D721Med (cell line): ENCODE data around the gene LSM5.

Experiments
- DNase-seq: peaks from one replicate; pipeline ENCODE4 v3.0.0; 2011; ENCODE audit warnings: low spot score; ENCODE audit not compliant: insufficient read length
- FAIRE-seq: peaks from 2 replicates; lab custom pipeline; 2011; peaks lifted over from hg19 to GRCh38; lab: Jason Lieb, UNC
- TF ChIP-seq, protein P1 (sequence below): IDR thresholded peaks from 2 replicates; pipeline ENCODE4 v1.5.1; 2012; ENCODE audit warnings: mild to moderate bottlenecking, control low read depth; ENCODE audit not compliant: insufficient read depth; ENCODE audit errors: missing control alignments

The LSM5 gene

DNA sequence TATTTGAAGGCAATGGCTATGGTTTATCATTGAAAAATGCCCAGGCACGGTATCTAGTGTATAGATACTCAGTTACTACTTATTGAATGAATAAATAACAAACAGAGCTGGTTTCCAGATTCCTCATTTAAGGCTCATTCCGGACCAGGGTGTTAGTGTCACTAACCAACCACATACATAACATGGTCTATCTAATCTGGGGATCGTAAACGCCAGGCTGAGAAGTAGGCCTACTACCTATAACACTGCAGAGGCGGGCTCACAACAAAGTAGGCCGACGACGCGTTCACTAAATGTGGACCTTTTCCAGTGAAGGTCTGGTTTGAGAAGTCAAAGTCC lies 423 bp downstream of the LSM5 start:
- no peak for FAIRE-seq
- TF ChIP-seq, protein P1, sequence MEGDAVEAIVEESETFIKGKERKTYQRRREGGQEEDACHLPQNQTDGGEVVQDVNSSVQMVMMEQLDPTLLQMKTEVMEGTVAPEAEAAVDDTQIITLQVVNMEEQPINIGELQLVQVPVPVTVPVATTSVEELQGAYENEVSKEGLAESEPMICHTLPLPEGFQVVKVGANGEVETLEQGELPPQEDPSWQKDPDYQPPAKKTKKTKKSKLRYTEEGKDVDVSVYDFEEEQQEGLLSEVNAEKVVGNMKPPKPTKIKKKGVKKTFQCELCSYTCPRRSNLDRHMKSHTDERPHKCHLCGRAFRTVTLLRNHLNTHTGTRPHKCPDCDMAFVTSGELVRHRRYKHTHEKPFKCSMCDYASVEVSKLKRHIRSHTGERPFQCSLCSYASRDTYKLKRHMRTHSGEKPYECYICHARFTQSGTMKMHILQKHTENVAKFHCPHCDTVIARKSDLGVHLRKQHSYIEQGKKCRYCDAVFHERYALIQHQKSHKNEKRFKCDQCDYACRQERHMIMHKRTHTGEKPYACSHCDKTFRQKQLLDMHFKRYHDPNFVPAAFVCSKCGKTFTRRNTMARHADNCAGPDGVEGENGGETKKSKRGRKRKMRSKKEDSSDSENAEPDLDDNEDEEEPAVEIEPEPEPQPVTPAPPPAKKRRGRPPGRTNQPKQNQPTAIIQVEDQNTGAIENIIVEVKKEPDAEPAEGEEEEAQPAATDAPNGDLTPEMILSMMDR: no peak
- no peak for DNase-seq

DNA sequence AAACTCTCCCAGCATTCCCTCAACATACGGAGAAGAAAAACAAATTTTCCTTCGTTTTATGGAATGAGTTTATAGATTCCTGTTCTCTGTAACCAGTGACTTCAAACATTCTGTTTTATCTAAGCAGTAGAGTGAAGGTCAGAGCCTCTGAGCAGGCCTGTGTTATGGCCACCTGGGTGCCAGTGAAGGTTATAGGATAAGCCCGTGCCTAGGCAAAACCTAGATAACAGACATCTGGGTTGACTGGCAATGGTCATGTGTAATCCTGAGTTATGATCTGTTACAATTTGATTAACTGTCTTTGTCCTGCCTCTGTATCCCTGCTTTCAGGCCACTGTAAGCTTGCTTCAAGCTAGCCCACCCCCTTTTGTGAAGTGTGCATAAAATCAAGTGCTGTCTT lies 8.3 kb downstream of the LSM5 start:
- FAIRE-seq: no peak
- DNase-seq: no peak
- TF ChIP-seq, protein P1: no peak

DNA sequence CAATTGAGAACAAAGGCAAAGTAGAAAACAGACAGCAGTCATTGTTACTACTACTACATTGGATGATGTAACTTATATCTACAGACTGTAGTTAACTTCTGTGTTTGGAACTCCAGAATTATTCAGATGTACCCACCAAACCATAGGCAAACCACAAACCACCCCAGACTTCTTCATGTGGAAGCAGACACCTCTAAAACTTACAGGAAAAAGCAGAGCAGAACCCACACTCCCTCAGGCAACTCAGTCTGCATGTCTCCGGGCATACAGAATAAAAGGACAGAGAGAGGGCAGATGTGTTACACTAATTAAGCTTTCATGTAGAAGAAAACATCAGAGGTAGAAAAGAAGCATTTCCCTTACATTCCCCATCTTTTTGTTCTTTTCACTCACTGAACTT lies 9.0 kb downstream of the LSM5 start:
- TF ChIP-seq, protein P1: no peak
- DNase-seq (no peak), FAIRE-seq (no peak)

DNA sequence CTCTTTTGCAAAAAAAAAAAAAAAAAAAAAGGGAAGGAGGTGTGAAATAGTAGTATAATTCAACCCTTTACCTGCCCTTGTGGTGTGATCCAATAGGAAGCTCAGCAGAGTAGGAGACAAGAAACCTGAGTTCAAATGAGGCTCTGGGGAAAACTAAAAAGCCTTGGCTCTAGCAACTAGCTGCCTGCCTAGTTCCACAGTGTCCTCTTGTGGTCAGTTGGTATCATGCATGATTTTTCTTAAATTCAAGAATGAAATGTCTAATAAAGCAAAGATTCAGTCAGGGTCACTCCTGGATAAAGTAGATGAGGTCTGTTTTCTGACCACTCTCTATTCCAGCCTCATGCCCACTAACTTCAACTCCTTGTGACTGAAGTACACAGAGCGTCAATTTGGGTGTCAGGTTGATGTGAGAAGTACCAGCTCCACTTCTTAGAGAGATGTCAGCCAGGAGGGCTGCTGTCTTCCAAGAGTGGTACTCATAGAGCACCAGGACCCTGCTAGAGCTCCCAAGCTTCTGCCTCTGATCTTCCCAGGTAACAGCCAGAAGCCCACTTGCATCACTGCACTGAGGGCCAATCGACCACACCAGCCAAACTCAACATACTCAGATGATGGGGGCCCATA lies 10.5 kb downstream of the LSM5 start:
- TF ChIP-seq, protein P1: peak; percentile 94
- FAIRE-seq (no peak), DNase-seq (peak; percentile 43)

DNA sequence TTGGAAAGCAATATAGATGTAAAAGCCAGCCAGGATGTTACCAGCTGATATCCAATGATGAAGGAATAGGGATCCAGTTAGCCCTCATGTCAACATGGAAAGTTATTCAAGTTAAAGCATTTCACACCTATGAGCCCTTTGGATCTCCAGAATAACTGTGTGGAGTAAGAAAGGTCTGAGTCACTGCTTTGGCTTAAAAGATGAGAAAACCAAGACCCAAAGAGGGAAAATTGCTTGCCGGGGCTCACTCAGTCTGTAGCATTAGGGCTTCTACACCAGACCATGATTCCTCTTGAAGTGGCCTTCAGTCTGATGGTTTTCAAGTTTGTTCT lies 12.6 kb downstream of the LSM5 start:
- FAIRE-seq (no peak), DNase-seq (no peak)
- TF ChIP-seq, protein P1: no peak

DNA sequence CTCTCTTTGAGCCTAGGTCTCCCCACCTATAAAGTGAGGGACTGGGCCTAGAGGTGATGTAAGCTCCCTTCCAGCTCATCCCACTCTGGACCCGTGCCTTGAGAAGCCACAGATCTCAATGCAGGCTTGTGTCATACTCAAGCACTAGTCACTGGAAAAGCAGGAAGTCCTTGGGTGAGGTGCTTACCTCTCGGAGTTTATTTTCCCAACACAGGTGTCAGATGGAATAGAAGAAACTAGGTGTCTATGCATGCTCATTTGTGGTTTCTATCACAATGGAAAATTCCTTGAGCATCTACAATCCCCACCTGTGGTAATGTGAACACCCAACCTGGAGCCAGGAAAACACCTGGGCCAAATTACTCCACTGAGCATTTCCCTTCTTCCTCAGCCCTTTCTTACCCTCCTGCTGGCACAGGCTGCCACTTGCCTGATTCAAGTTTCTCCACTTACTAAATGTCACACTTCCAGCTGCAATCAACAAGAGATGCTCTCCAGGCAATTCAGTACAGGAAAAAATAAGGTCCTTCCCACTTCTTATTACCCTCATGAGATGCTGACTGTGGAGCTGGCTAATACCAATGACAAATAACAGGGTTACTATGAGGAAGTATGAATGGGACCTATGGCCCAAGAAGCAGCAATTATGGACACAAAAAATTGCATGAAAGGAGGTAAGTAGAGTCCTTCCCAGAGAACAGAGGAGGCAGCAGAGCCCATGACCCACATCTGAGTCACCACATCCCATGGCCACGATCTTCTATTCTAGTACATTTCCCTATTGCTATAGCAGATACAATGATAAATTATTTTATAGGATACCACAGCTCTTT lies 13.1 kb downstream of the LSM5 start:
- DNase-seq (no peak), FAIRE-seq (no peak)
- TF ChIP-seq, protein P1: no peak

DNA sequence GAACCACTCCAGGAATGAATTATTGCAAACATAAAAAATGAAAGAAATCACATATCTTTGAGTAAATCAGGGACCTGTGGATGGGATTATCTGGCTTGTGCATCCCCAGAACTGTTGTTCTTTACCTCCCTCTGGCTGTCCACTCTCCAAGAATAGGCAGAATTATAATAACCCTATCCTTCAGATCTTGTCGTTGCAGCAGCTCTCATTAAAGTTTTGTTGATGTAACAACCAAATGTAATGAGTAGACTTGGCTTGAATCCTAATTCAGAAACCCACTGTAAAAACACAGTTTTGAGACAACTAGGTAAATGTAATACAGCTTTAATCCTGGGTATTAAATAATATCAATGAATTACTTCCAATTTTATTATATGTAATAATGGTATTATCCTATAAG lies 16.2 kb downstream of the LSM5 start:
- TF ChIP-seq, protein P1: no peak
- FAIRE-seq (no peak), DNase-seq (no peak)
